Stimulated activated CD4-positive, alpha-beta T cell treated with anti-CD3 and anti-CD28 coated beads, Interleukin-2, amount 100 ng/mL, for 48 hours (primary cell): ENCODE results near the gene RADIL.
"Not testable (repeated sequence)": the region's sequence is repeated elsewhere in the genome, so short reads cannot be mapped to it uniquely, and the experiment has no call there.

Experiments
- DNase-seq, 2 donors: peaks; one replicate each; pipeline ENCODE4 v3.0.0-alpha.2; 2020

RADIL gene

DNA sequence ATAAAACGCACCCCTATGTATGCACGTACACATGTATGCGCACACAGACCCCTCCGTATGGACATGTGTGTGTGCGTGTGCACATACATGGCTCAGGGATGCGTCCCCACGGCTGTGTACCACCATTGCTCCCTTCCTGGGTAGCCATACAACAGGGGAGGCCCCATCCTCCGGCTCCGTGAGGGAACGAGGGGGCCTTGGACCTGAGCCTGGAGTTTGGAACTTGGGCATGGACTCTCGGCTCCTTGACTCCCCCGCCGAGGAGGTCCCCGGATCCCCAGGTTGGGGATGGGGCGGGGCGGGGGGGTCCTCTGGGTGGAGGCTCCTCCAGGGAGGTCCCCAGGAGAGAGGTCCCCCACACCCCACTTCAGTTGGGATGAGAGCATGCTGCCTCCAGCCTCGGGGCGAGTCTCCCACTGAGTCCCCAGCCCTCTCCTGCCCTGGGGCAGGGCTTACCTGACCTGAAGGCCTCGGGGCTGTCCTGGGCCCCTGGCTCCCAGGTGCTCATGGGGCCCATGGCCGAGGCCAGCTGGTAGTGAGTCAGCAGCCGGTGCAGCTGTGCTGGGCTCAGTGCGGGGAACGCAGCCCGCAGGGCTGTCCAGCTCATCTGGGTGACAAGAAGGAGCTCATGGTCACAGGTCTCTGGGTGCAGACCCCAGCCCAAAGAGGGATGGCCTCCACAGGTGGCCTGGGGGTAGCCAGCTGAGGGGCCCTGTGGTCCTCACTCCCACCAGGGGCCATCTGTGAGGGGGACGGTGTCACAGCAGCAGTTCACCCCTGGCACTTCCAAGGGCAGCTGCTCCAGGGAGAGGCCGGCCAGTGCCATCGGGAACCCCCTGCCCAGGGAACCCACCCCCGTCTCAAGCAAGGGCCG, 78.2 kb downstream of the RADIL start:
- DNase-seq = no peak

GRCh38 chr7:4803397-4804241, 79.9 kb downstream of the RADIL start:
- no peak for DNase-seq

GRCh38 chr7:4802577-4802976, 80.9 kb downstream of the RADIL start:
- DNase-seq = not testable (repeated sequence)

- DNase-seq = no peak
These were observed 81.7 kb downstream of the RADIL start for GRCh38 chr7:4801839-4802231.

DNA sequence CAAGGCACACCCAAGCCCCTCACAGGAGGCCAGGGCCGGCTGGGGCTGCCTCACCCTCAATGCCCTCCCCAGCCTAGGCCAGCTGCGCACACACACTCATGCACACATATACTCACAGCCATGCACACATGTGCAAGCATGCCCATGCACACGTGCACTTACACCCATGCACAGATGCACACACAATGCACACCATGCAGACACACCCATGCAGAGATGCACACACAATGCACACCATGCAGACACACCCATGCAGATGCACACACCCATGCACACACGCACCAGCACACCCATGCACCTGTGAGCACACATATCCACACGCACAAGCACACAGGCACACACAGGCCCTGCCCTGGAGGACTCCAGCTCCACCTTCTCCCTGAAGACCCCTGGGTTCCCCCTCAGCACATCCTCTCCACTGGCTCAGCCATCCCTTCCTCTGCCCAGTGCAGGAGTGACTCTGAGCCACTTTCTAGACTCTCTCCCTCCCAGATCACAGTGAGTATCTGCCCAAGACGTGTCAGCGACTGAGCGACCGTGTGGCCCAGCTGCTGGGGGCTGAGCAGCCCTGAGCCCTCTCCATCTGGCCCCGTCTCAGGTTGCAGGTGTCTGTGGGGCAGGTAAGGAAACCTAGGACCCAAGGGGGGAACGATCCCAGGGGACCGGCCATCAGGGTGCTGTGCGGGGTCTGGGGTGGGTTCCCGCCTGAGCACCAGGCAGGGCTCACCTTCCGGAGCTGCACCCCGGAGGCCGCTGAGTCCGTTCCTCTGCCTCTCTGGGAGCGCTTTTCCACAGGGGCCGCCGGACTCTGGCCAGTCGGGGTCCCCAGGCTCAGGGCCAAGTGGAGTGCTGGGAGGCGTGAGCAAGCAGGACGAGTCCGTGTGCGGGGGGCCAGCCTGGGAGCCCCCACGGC, 82.3 kb downstream of the RADIL start:
- no peak for DNase-seq

- DNase-seq = no peak
These were observed 83.0 kb downstream of the RADIL start for GRCh38 chr7:4800487-4800886.

- DNase-seq = no peak
These were observed 83.8 kb downstream of the RADIL start for GRCh38 chr7:4799508-4800268.

GRCh38 chr7:4798706-4799235, 84.7 kb downstream of the RADIL start:
- no peak for DNase-seq

DNA sequence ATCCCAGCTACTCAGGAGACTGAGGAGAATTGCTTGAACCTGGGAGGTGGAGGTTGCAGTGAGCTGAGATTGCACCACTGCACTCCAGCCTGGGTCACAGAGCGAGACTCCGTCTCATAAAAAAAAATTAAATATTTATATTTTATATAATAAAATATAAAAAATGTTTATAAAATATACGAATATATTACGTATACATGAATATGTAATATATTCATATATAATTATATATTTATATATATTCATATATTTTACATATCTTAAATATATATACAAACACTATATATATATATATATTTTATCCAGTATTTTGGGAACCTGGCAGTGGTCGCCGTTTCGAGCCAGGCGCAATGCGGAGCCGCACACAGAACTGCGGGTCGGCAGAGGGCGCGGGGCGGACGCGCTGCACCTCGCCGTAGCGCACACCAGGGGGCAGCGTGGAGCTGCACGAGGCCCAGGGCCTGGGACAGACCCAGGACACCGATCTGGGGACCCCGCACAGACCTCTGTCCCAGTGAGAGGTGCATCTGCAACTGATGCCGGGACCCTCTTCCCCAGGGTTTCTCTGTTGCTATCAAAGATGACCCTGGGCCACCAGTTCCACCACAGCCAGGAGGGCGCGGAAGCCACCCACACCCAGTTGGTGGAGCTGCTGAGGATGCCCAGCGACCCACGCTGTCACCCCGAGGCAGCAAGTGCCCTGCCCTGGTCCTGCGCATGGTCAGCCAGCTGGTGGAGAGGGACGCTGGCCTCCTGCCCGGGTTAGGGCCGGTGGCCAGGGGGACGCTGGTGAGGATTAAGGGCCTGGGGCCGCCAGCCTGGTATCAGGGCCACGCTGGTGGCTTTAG, 85.4 kb downstream of the RADIL start:
- peak; percentile 70 to 81 for DNase-seq

GRCh38 chr7:4796453-4796852, 87.1 kb downstream of the RADIL start:
- no peak for DNase-seq

DNA sequence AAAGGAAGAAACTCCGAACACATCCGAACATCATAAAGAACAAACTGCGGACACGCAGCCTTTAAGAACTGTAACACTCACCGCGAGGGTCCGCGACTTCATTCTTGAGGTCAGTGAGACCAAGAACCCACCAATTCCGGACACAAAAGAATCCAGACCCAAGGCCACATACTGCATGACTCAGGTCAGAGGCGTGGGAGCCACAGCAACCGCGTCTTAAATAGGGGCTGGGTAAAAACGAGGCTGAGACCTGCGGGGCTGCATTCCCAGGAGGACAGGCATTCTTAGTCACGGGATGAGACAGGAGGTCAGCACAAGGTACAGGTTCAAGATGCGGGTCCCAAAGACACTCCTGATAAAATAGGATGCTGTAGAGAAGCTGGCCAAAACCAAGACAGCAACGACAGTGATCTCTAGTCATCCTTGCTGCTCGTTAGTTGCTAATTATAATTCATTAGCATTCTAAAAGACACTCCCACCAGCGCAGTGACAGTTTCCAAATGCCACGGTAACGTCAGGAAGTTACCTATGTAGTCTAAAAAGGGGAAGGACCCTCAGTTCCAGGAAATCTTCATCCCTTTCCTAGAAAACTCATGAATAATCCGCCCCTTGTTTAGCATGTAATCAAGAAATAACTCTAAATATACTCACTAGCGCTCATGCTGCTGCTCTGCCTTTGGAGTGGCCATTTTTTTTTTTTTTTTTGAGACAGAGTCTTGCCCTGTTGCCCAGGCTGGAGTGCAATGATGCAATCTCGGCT, 88.7 kb downstream of the RADIL start:
- no peak for DNase-seq

- DNase-seq = not testable (repeated sequence)
These were observed 89.3 kb downstream of the RADIL start for GRCh38 chr7:4794171-4794570.

- DNase-seq = not testable (repeated sequence)
These were observed 90.0 kb downstream of the RADIL start for GRCh38 chr7:4793385-4793993.

GRCh38 chr7:4792537-4793126, 90.9 kb downstream of the RADIL start:
- no peak for DNase-seq

DNA sequence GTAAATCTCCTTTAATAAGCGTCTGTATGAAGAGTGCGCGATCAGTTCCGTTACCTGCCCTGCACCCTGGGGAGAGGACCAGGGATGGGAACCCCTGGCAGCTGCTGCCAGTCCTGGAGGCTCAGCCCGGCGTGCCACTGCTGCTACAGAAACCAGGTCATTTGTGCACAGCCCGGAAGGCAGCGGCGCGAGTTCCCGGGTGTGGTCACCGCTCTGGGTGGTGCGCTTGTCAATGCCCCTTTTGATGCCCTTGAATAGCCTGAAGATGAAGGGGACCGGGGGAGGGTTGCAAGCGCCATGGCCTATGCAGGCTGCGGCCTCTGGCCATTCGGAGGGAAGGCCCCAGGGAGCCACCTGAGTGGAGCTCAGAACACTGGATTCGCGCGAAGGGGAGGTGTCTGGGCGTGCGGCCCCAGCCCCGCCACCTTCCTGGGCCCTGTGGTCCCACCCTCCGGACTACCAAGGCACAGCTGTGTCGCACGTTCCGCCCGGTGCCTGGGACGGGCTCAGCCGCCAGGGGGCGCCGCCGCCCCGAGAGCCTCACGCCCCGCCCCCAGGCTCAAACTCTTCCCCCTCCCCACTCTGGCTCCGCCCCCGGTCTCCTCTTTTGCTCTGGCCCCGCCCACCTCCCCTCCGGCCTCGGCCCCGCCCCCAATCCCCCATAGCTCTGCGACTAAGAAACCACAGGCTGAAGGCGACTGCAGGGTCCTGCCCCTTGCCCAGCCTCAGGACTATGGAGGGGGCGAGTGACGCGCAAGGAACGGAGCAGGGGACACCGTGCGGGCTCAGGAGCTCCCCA, 91.6 kb downstream of the RADIL start:
- DNase-seq = peak; percentile 79 to 86

- DNase-seq = no peak
These were observed 92.3 kb downstream of the RADIL start for GRCh38 chr7:4791101-4791737.

- DNase-seq = no peak
These were observed 93.0 kb downstream of the RADIL start for GRCh38 chr7:4790516-4790991.

DNA sequence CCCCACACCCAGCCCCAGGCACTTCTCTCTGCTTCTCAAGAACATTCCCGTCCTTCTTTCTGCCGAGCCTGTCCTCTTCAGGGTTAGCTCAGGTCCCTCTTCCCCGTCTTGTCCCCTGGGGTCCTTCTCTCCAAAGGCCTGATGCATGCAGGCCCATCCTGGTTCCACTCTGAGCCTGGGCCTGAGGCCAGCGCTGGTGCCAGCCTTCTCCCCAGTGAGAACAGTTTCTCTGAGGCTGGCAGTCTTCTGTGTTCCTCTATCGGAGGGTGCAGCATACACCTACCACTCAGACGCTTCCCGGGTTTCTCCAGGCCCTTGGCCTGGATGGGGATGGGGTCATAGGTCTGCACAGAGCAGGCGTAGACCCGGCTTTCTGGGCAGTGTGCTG, 93.4 kb downstream of the RADIL start:
- no peak for DNase-seq
